Activated CD8-positive, alpha-beta memory T cell treated with anti-CD3 and anti-CD28 coated beads, Interleukin-2, amount 50 U/mL, for 1 hour (primary cell): ENCODE results near the gene PTAR1.
"Not testable (repeated sequence)": the region's sequence is repeated elsewhere in the genome, so short reads cannot be mapped to it uniquely, and the experiment has no call there.

Experiments used
- DNase-seq: peaks from one replicate; pipeline ENCODE4 v3.0.0-alpha.2; 2020; ENCODE audit errors: extremely low read depth

Gene PTAR1

GRCh38 chr9:69759421-69760277, at the start of gene PTAR1:
Gene PTAR1 (minus strand): TSS chr9:69760011. CDS start chr9:69759938, 73 bp downstream.
- DNase-seq: peak; percentile 59

- no peak for DNase-seq
These were observed 49.6 kb upstream of the PTAR1 start for GRCh38 chr9:69809304-69809863.

GRCh38 chr9:69806627-69807026, 46.8 kb upstream of the PTAR1 start:
- DNase-seq: no peak

GRCh38 chr9:69805962-69806515, 46.2 kb upstream of the PTAR1 start:
- DNase-seq: no peak

- no peak for DNase-seq
These were observed 42.2 kb upstream of the PTAR1 start for GRCh38 chr9:69801989-69802388.

- not testable (repeated sequence) for DNase-seq
These were observed 40.2 kb upstream of the PTAR1 start for GRCh38 chr9:69800027-69800426.

GRCh38 chr9:69799521-69799920, 39.7 kb upstream of the PTAR1 start:
- DNase-seq: not testable (repeated sequence)

- DNase-seq: no peak
These were observed 38.9 kb upstream of the PTAR1 start for GRCh38 chr9:69798744-69799143.

GRCh38 chr9:69797675-69798074, 37.9 kb upstream of the PTAR1 start:
- no peak for DNase-seq

- DNase-seq: no peak
These were observed 34.5 kb upstream of the PTAR1 start for GRCh38 chr9:69794356-69794755.

- DNase-seq: no peak
These were observed 25.9 kb upstream of the PTAR1 start for GRCh38 chr9:69785757-69786156.

- no peak for DNase-seq
These were observed 13.4 kb upstream of the PTAR1 start for GRCh38 chr9:69773258-69773657.

GRCh38 chr9:69771775-69772418, 12.1 kb upstream of the PTAR1 start:
- DNase-seq: no peak

- no peak for DNase-seq
These were observed 8.9 kb upstream of the PTAR1 start for GRCh38 chr9:69768716-69769115.

- DNase-seq: no peak
These were observed 8.3 kb upstream of the PTAR1 start for GRCh38 chr9:69768101-69768500.

GRCh38 chr9:69763862-69764261, 4.1 kb upstream of the PTAR1 start:
- not testable (repeated sequence) for DNase-seq

- no peak for DNase-seq
These were observed 2.7 kb upstream of the PTAR1 start for GRCh38 chr9:69762527-69762926.

GRCh38 chr9:69760278-69760610, 433 bp upstream of the PTAR1 start:
- no peak for DNase-seq

- no peak for DNase-seq
These were observed 790 bp downstream of the PTAR1 start for GRCh38 chr9:69759021-69759420.

GRCh38 chr9:69757996-69758675, 1.7 kb downstream of the PTAR1 start:
- no peak for DNase-seq

GRCh38 chr9:69755205-69755604, 4.6 kb downstream of the PTAR1 start:
- DNase-seq: no peak

GRCh38 chr9:69753830-69754229, 6.0 kb downstream of the PTAR1 start:
- no peak for DNase-seq
